Measurements from ENCODE around the gene ATP8B4. TPM values are rescaled to one million over a fixed set of nuclear protein-coding genes. Genes with fewer than 3 reads are reported as not detected.

The ATP8B4 gene
- total RNA-seq, 1 donor from 2014 or later, result not detected

DNA sequence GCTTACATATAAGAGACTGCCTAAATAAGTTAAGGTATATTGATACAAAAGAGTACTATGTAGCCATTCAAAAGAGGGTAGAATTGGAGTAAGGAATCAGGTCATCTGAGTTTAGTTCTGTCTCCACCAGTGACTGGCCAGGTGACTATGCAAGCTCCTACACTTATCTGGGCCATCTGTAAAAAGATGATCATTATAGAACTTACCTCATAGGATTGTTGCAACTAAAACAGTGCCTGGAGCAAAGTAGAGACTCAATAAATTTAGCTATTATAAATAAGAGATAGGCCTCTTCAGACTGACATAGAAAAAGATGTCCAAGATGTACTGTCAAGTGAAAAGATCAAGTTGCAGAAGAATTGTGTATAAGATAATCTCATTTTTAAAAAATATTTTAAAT, 1.7 kb upstream of the ATP8B4 start:
- peaks cover 7% of the 10 kb centered on the region for H3K4me1 Mint-ChIP-seq
- peaks cover 5% of the 10 kb centered on the region for H3K9me3 Mint-ChIP-seq
- TF ChIP-seq CTCF (conservative IDR thresholded peaks at IDR 0.05), result no peak
- no peak overlapping the region for H3K4me3 Mint-ChIP-seq
- no peaks in the 10 kb centered on the region for H3K36me3 Mint-ChIP-seq (ENCODE audit: low read depth)
- no peaks in the 10 kb centered on the region for H3K27me3 Mint-ChIP-seq (ENCODE audit: low read depth)
- DNase-seq (ENCODE audit: low read depth, low spot score), result no peak
- no peak overlapping the region for H3K27ac Mint-ChIP-seq (ENCODE audit: unreplicated experiment)

GRCh38 chr15:50117431-50118027, 1.5 kb downstream of the ATP8B4 start:
- H3K4me1 Mint-ChIP-seq, result peaks cover 7% of the 10 kb centered on the region
- H3K9me3 Mint-ChIP-seq, result no peaks in the 10 kb centered on the region
- DNase-seq (ENCODE audit: low read depth, low spot score), result no peak
- no peaks in the 10 kb centered on the region for H3K27me3 Mint-ChIP-seq (ENCODE audit: low read depth)
- H3K27ac Mint-ChIP-seq (ENCODE audit: unreplicated experiment), result no peak overlapping the region
- no peak overlapping the region for H3K4me3 Mint-ChIP-seq
- H3K36me3 Mint-ChIP-seq (ENCODE audit: low read depth), result no peaks in the 10 kb centered on the region
- TF ChIP-seq CTCF (conservative IDR thresholded peaks at IDR 0.05), result no peak

DNA sequence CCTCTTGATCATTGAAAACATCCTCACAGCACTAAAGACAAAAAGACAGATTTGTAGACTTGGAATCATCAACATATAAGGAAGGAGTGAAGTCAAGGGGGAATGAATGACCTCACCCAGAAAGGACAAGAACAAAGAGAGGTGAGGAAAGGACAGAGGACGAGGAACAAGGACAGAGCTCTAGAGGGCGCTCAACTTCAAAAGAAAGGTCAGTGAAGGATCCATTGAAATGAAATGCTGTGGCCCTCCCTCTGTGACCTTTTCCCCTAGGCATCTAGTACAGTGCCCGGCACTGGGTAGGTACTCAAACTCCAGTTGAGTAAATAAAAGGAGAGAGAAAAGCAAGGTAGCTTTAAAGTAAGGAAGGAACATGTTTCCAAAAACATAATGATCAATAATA, 2.6 kb downstream of the ATP8B4 start:
- H3K4me3 Mint-ChIP-seq, result no peak overlapping the region
- TF ChIP-seq CTCF (conservative IDR thresholded peaks at IDR 0.05), result no peak
- no peaks in the 10 kb centered on the region for H3K36me3 Mint-ChIP-seq (ENCODE audit: low read depth)
- H3K27me3 Mint-ChIP-seq (ENCODE audit: low read depth), result no peaks in the 10 kb centered on the region
- no peak overlapping the region for H3K27ac Mint-ChIP-seq (ENCODE audit: unreplicated experiment)
- no peak for DNase-seq (ENCODE audit: low read depth, low spot score)
- H3K4me1 Mint-ChIP-seq, result peaks cover 7% of the 10 kb centered on the region
- no peaks in the 10 kb centered on the region for H3K9me3 Mint-ChIP-seq

DNA sequence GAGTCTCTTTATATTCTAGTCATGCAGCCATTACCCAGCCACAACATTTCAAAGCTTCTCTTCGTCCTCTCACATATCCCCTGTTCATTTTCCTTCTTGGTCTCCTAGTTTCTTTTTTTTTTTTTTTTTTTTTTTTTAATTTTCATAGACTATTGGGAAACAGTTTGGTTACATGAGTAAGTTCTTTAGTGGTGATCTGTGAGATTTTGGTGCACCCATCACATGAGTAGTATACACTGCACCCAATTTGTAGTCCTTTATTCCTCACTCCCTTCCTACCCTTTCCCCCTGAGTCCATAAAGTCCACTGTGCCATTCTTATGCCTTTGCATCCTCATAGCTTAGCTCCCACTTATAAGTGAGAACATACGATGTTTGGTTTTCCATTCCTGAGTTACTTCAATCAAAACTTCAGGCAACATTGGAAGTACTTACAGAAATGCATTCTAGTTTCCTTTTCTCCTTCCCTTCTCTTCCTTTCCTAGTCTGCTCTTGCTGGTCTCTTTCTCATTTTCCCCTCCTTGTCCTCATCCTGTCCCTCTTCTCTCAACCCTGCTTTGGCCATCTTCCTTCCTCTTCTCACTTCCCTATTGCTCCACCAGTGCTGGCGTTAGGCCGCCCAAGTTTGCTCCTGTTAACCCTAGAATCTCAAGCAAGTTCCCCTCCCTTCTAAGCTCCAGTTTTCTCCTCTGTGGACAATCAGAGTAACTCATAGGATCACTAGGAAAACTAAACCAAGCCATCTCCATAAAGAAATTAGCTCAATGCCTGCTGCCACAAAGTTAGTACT, 4.8 kb downstream of the ATP8B4 start:
- H3K4me3 Mint-ChIP-seq, result no peak overlapping the region
- DNase-seq (ENCODE audit: low read depth, low spot score), result no peak
- peaks cover 4% of the 10 kb centered on the region for H3K4me1 Mint-ChIP-seq
- H3K27ac Mint-ChIP-seq (ENCODE audit: unreplicated experiment), result no peak overlapping the region
- H3K27me3 Mint-ChIP-seq (ENCODE audit: low read depth), result no peaks in the 10 kb centered on the region
- H3K9me3 Mint-ChIP-seq, result no peaks in the 10 kb centered on the region
- no peak for TF ChIP-seq CTCF (conservative IDR thresholded peaks at IDR 0.05)
- H3K36me3 Mint-ChIP-seq (ENCODE audit: low read depth), result no peaks in the 10 kb centered on the region

- H3K9me3 Mint-ChIP-seq, result no peaks in the 10 kb centered on the region
- H3K27ac Mint-ChIP-seq (ENCODE audit: unreplicated experiment), result no peak overlapping the region
- no peaks in the 10 kb centered on the region for H3K27me3 Mint-ChIP-seq (ENCODE audit: low read depth)
- DNase-seq (ENCODE audit: low read depth, low spot score), result no peak
- no peak for TF ChIP-seq CTCF (conservative IDR thresholded peaks at IDR 0.05)
- H3K4me3 Mint-ChIP-seq, result no peak overlapping the region
- no peaks in the 10 kb centered on the region for H3K4me1 Mint-ChIP-seq
- no peaks in the 10 kb centered on the region for H3K36me3 Mint-ChIP-seq (ENCODE audit: low read depth)
Measured at GRCh38 chr15:50113187-50113505, 5.9 kb downstream of the ATP8B4 start.

Data from neural crest cell (in vitro differentiated cells).